Liver (tissue), 3 donors: ENCODE measurements around the gene SFMBT2.

ENCODE experiments used
- JUND ChIP-seq, 2 donors: IDR thresholded peaks; 2 replicates each; pipeline ENCODE4 v1.6.1; 2016; ENCODE audit warnings: antibody characterized with exemption in 2 of 2
- REST ChIP-seq: IDR thresholded peaks from 2 replicates; pipeline ENCODE4 v1.6.1; 2016; ENCODE audit warnings: antibody characterized with exemption, mild to moderate bottlenecking
- RXRA ChIP-seq, 2 donors: IDR thresholded peaks; 2 replicates each; pipeline ENCODE4 v1.6.1; 2017 to 2018; ENCODE audit warnings: antibody characterized with exemption in 2 of 2, mild to moderate bottlenecking in 1 of 2
- TAF1 ChIP-seq: conservative IDR thresholded peaks from 2 replicates; pipeline ENCODE4 v1.6.1; 2016; ENCODE audit warnings: antibody characterized with exemption, mild to moderate bottlenecking
- TF ChIP-seq, protein P1 (sequence below): fragments of 150-350 bp; IDR thresholded peaks from 2 replicates; pipeline ENCODE4 v1.5.1; 2017; ENCODE audit warnings: improper control_type of control experiment, low read depth, low read length; ENCODE audit not compliant: missing input control
- donor health status: healthy.
- donor health status: healthy.

DNA sequence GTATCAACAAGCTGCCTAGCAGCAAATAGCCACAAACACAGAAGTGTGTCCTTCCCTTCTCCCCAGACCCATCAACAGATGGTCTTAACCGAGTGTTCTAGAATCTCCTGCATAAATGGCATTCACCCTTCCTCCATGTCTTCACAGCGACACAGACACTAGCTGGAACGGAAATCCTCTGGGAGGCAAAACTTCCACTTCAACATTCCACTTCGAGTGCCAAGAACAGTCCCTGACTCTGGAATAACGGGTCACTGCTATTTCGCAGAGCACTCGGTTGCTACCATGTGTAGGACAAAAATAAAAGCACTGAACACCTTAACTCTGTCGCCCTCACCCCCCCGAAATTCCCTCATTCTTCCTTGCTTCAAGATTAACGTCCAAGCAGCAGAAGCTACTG, 65.1 kb downstream of the SFMBT2 start:
- TF ChIP-seq, protein P1, sequence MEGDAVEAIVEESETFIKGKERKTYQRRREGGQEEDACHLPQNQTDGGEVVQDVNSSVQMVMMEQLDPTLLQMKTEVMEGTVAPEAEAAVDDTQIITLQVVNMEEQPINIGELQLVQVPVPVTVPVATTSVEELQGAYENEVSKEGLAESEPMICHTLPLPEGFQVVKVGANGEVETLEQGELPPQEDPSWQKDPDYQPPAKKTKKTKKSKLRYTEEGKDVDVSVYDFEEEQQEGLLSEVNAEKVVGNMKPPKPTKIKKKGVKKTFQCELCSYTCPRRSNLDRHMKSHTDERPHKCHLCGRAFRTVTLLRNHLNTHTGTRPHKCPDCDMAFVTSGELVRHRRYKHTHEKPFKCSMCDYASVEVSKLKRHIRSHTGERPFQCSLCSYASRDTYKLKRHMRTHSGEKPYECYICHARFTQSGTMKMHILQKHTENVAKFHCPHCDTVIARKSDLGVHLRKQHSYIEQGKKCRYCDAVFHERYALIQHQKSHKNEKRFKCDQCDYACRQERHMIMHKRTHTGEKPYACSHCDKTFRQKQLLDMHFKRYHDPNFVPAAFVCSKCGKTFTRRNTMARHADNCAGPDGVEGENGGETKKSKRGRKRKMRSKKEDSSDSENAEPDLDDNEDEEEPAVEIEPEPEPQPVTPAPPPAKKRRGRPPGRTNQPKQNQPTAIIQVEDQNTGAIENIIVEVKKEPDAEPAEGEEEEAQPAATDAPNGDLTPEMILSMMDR, result no peak
- peak; percentile 8 to 34 for TF ChIP-seq RXRA (IDR thresholded peaks at IDR 0.05)
- no peak for TF ChIP-seq JUND (IDR thresholded peaks at IDR 0.05)
- no peak for TF ChIP-seq TAF1
- TF ChIP-seq REST, result no peak
